BJ (cell line): ENCODE results near the gene RGS5. TPM values are rescaled to one million over a fixed set of nuclear protein-coding genes. Genes with fewer than 3 reads are reported as not detected.

Experiments used
- CTCF ChIA-PET: fragments of 350-600 bp; formaldehyde crosslinking; extraction: SDS; loops from one replicate; lab custom pipeline; 2021; ENCODE audit warnings: antibody characterized with exemption, inconsistent platforms; lab: Yijun Ruan, JAX
- POLR2A ChIA-PET: fragments of 300-600 bp; sonication (Branson Sonifier 250); formaldehyde crosslinking; extraction: SDS; loops from one replicate; lab custom pipeline; 2021; ENCODE audit warnings: antibody characterized with exemption; lab: Charles Lee
- DNase-seq: peaks from one replicate; pipeline ENCODE4 v3.0.0-alpha.2; 2011; ENCODE audit warnings: low read depth
- H3K27me3 ChIP-seq: 2 replicates; pipeline ENCODE4 v1.6.0; 2011; ENCODE audit warnings: low read length; ENCODE audit not compliant: control insufficient read depth, insufficient read depth
- H3K36me3 ChIP-seq: 2 replicates; pipeline ENCODE4 v1.5.1; 2011; ENCODE audit warnings: low read length; ENCODE audit not compliant: control insufficient read depth, insufficient read depth
- H3K4me3 ChIP-seq: 2 replicates; pipeline ENCODE4 v1.5.1; 2011; ENCODE audit warnings: low read depth, mild to moderate bottlenecking, control low read depth, low read length
- CTCF ChIP-seq: IDR thresholded peaks from 2 replicates; pipeline ENCODE4 v1.5.1; 2011; ENCODE audit warnings: low read depth, mild to moderate bottlenecking, control low read depth, inconsistent platforms, low read length, moderate library complexity; ENCODE audit not compliant: insufficient read depth
- polyA plus RNA-seq: library from polyadenylated mRNA; depleted of rRNA; stranded (reverse); fragments of >200 nt; gene quantifications from 2 replicates; pipeline ENCODE4 v1.2.3, GENCODE V29; 2011

RGS5 gene
- polyA plus RNA-seq, 1 experiment, result 8.5 TPM

- no peak for DNase-seq
- Histone ChIP-seq H3K4me3 (no peak overlapping the region), H3K27me3 (no peaks in the 10 kb centered on the region), H3K36me3 (no peaks in the 10 kb centered on the region)
- ChIA-PET POLR2A (no interaction called here), CTCF (no interaction called here)
- no peak for TF ChIP-seq CTCF
Observed at GRCh38 chr1:163128282-163128681, 74.4 kb downstream of the RGS5 start.

- ChIA-PET POLR2A (no interaction called here), CTCF (no interaction called here)
- Histone ChIP-seq H3K27me3 (no peaks in the 10 kb centered on the region), H3K4me3 (no peak overlapping the region), H3K36me3 (no peaks in the 10 kb centered on the region)
- TF ChIP-seq CTCF, result no peak
- DNase-seq, result no peak
Observed at GRCh38 chr1:163124812-163125211, 77.9 kb downstream of the RGS5 start.

DNA sequence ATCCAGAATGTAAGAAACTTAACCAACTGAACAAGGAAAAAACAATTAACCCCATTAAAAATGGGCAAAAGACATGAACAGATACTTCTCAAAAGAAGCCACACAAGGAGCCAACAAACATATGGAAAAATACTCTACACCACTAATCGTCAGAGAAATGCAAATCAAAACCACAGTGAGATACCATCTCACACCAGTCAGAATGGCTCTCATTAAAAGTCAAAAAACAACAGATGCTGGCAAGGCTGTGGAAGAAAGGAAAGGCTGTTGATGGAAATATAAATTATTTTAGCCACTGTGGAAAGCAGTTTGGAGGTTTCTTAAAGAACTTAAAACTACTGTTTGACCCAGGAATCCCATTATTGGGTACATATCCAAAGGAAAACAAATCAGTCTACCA, 82.3 kb downstream of the RGS5 start:
- Histone ChIP-seq H3K36me3 (no peaks in the 10 kb centered on the region), H3K27me3 (no peaks in the 10 kb centered on the region), H3K4me3 (no peak overlapping the region)
- ChIA-PET CTCF (no interaction called here), POLR2A (no interaction called here)
- TF ChIP-seq CTCF, result no peak
- DNase-seq, result no peak

DNA sequence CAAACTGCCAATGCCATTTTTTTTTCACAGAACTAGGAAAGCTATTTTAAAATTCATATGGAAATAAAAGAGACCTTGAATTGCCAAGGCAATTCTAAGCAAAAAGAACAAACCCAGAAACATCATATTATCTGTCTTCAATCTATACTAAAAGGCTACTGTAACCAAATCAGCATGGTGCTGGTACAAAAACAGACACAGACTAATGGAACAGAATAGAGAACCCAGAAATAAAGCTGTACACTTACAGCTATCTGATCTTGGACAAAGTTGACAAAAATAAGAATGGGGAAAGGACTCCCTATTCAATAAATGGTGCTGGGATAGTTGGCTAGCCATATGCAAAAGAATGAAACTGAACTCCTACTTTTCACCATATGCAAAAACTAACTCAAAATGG, 83.0 kb downstream of the RGS5 start:
- no peaks in the 10 kb centered on the region for H3K36me3 ChIP-seq
- H3K4me3 ChIP-seq, result no peak overlapping the region
- DNase-seq, result no peak
- ChIA-PET POLR2A (interaction anchor here (0.7 kb wide), 1 partner anchor 571 kb away, joined by 4 read pairs; no protein-coding TSS in a partner anchor), CTCF (no interaction called here)
- no peak for TF ChIP-seq CTCF
- no peaks in the 10 kb centered on the region for H3K27me3 ChIP-seq

- DNase-seq, result no peak
- no peaks in the 10 kb centered on the region for H3K36me3 ChIP-seq
- TF ChIP-seq CTCF, result no peak
- ChIA-PET POLR2A (no interaction called here), CTCF (interaction anchor here (1.3 kb wide), 1 partner anchor 13 kb away, joined by 3 read pairs; no protein-coding TSS in a partner anchor)
- no peaks in the 10 kb centered on the region for H3K27me3 ChIP-seq
- H3K4me3 ChIP-seq, result no peak overlapping the region
Observed at GRCh38 chr1:163115887-163116286, 86.8 kb downstream of the RGS5 start.
